K562 (cell line): ENCODE measurements around the gene PCMTD2. TPM values are rescaled to one million over a fixed set of nuclear protein-coding genes. Genes with fewer than 3 reads are reported as not detected.
A peak's percentile ranks its signal among the peaks of the same experiment; 100 is the strongest.

Source experiments
- CBX1 ChIP-seq: sonication (generic); IDR thresholded peaks from 2 replicates; pipeline ENCODE4 v1.6.1; 2016; ENCODE audit warnings: antibody characterized with exemption, low read depth, mild to moderate bottlenecking
- CBX2 ChIP-seq: fragments of 200-600 bp; sonication (generic); IDR thresholded peaks from one replicate; pipeline ENCODE4 v1.6.1; 2012; ENCODE audit warnings: mild to moderate bottlenecking, low read length, inconsistent platforms; ENCODE audit not compliant: insufficient read depth, poor library complexity, severe bottlenecking
- CBX8 ChIP-seq: fragments of 200-600 bp; sonication (generic); IDR thresholded peaks from 2 replicates; pipeline ENCODE4 v1.6.1; 2012; ENCODE audit warnings: borderline replicate concordance, mixed run types, low read depth, mild to moderate bottlenecking, moderate library complexity, mixed read lengths, low read length, control low read depth, inconsistent platforms; ENCODE audit not compliant: poor library complexity, severe bottlenecking; ENCODE audit errors: extremely low read depth
- CEBPZ ChIP-seq: fragments of 150-350 bp; IDR thresholded peaks from 2 replicates; pipeline ENCODE4 v1.6.1; 2014; ENCODE audit warnings: low read depth, mild to moderate bottlenecking, low read length, borderline replicate concordance
- ETV1 ChIP-seq: fragments of 450-650 bp; conservative IDR thresholded peaks from 2 replicates; pipeline ENCODE4 v1.6.1; 2016; ENCODE audit warnings: missing genetic modification characterization, control low read depth, low read depth, missing compliant biosample characterization
- HDGF ChIP-seq: fragments of 450-650 bp; IDR thresholded peaks from 2 replicates; pipeline ENCODE4 v1.6.1; 2016
- HOMEZ ChIP-seq: fragments of 250-450 bp; sonication (Bioruptor Pico); IDR thresholded peaks from 2 replicates; pipeline ENCODE4 v1.4.0; 2020; ENCODE audit warnings: mild to moderate bottlenecking, moderate library complexity
- JUND ChIP-seq, 2 experiments: IDR thresholded peaks; 2 replicates in 1 of 2; 3 replicates in 1 of 2; pipeline ENCODE4 v1.6.1; 2011; ENCODE audit warnings: borderline replicate concordance in 2 of 2, low read depth in 2 of 2, low read length in 2 of 2, improper control_type of control experiment in 1 of 2, missing biosample characterization in 1 of 2, missing genetic modification characterization in 1 of 2, missing genetic modification reagents in 1 of 2
- MED1 ChIP-seq: sonication (generic); formaldehyde crosslinking; IDR thresholded peaks from 2 replicates; pipeline ENCODE4 v1.8.1; 2023; ENCODE audit warnings: missing genetic modification reagents, borderline replicate concordance
- MIER1 ChIP-seq: fragments of 450-650 bp; IDR thresholded peaks from 2 replicates; pipeline ENCODE4 v1.6.1; 2016; ENCODE audit warnings: antibody characterized with exemption, mild to moderate bottlenecking, low read depth
- PRPF4 ChIP-seq: fragments of 200-400 bp; formaldehyde crosslinking; IDR thresholded peaks from one replicate; pipeline ENCODE4 v1.6.1; 2017; ENCODE audit warnings: low read length, low read depth, mild to moderate bottlenecking; ENCODE audit not compliant: insufficient read depth, poor library complexity, severe bottlenecking
- SAFB ChIP-seq: fragments of 200-400 bp; formaldehyde crosslinking; IDR thresholded peaks from 2 replicates; pipeline ENCODE4 v1.6.1; 2017; ENCODE audit warnings: low read depth, low read length, borderline replicate concordance
- SMAD4 ChIP-seq: fragments of 250-450 bp; sonication (Bioruptor Pico); conservative IDR thresholded peaks from 2 replicates; pipeline ENCODE4 v1.8.0; 2021; ENCODE audit warnings: inconsistent platforms, mild to moderate bottlenecking, moderate library complexity
- TCFL5 ChIP-seq: fragments of 250-450 bp; sonication (Bioruptor Pico); conservative IDR thresholded peaks from 2 replicates; pipeline ENCODE4 v1.6.1; 2021; ENCODE audit warnings: mild to moderate bottlenecking, moderate library complexity, matching md5 sums
- TOE1 ChIP-seq, 2 experiments: fragments of 450-650 bp in 1 of 2; sonication (generic) in 1 of 2; formaldehyde crosslinking in 1 of 2; IDR thresholded peaks; 2 replicates each; pipeline versions ENCODE4 v1.7.1 to v1.8.0; 2016 to 2022; ENCODE audit warnings: borderline replicate concordance in 2 of 2, mild to moderate bottlenecking in 2 of 2, antibody characterized with exemption in 1 of 2, inconsistent platforms in 1 of 2, low read depth in 1 of 2, missing genetic modification reagents in 1 of 2, moderate library complexity in 1 of 2
- XRCC3 ChIP-seq: fragments of 450-650 bp; IDR thresholded peaks from 2 replicates; pipeline ENCODE4 v1.6.1; 2017; ENCODE audit warnings: mild to moderate bottlenecking, moderate library complexity
- YY1 ChIP-seq, 3 experiments: IDR thresholded peaks; 2 replicates each; pipeline ENCODE4 v1.6.1; 2011; ENCODE audit warnings: low read length in 2 of 3, mild to moderate bottlenecking in 2 of 3, moderate library complexity in 2 of 3, borderline replicate concordance in 1 of 3, control low read depth in 1 of 3, low read depth in 1 of 3; ENCODE audit not compliant: insufficient read depth in 3 of 3, insufficient replicate concordance in 2 of 3, control insufficient read depth in 1 of 3, insufficient read length in 1 of 3; ENCODE audit errors: extremely low read depth in 1 of 3
- ZNF398 ChIP-seq: fragments of 250-450 bp; sonication (Bioruptor Pico); IDR thresholded peaks from 2 replicates; pipeline ENCODE4 v1.8.0; 2021; ENCODE audit warnings: moderate library complexity, mild to moderate bottlenecking, inconsistent platforms
- polyA plus RNA-seq, 8 experiments: library from polyadenylated mRNA; depleted of rRNA in 4 of 8; stranded (reverse) in 5 of 8; unstranded in 3 of 8; fragments of >200 nt; fragmentation: Nextera tagmentation in 2 of 8; fragmentation: Illumina TruSeq in 1 of 8; extraction: Ambion mirVana in 2 of 8; extraction: Trizol in 1 of 8; gene quantifications; 2 replicates each; pipeline versions ENCODE4 v1.2.1 to v1.2.3, GENCODE V29; 2011 to 2014; ENCODE audit warnings: inconsistent platforms in 1 of 8, missing spikeins in 1 of 8
- total RNA-seq, 7 experiments: library from RNA; depleted of rRNA in 6 of 7; stranded (reverse); fragments of >200 nt in 6 of 7; fragmentation: Illumina TruSeq in 2 of 7; extraction: Trizol in 2 of 7; gene quantifications; 2 replicates each; pipeline versions ENCODE4 v1.2.1 to v1.2.3, GENCODE V29; 2011 to 2021; ENCODE audit warnings: low replicate concordance in 1 of 7

Gene PCMTD2
- total and polyA plus RNA-seq, 9 of the 15 experiments (the other 6 are each of a cell fraction or from before 2014, with no cell fraction given), result 11.3 to 49.3 (median 28.4) TPM

GRCh38 chr20:64220891-64221527 lies 34.5 kb upstream of the PCMTD2 start (continued):
- no peak for TF ChIP-seq ETV1 (tag)
- TF ChIP-seq CBX1, result no peak
- TF ChIP-seq JUND (IDR thresholded peaks at IDR 0.05; ENCODE audit: borderline replicate concordance, low read depth, low read length), result peak; percentile 70
- peak; percentile 23; the same call in 1 of the 3 replicates for TF ChIP-seq JUND (tag; IDR thresholded peaks at IDR 0.05; ENCODE audit: borderline replicate concordance, low read depth, low read length)
- peak; percentile 57; the same call in 1 of the 2 replicates for TF ChIP-seq TOE1 (IDR thresholded peaks at IDR 0.05; ENCODE audit: borderline replicate concordance)
- no peak for TF ChIP-seq TOE1 (CRISPR knock-in tag; IDR thresholded peaks at IDR 0.05; ENCODE audit: borderline replicate concordance, low read depth)
- TF ChIP-seq MED1, result no peak
- TF ChIP-seq YY1 (IDR thresholded peaks at IDR 0.05; ENCODE audit: borderline replicate concordance in 1 of 3, control insufficient read depth in 1 of 3, extremely low read depth in 1 of 3, insufficient read depth in 3 of 3, insufficient read length in 1 of 3, insufficient replicate concordance in 2 of 3, low read depth in 1 of 3, low read length in 2 of 3), result peak in 1 of 3 experiments; percentile 36
- TF ChIP-seq XRCC3, result no peak
- TF ChIP-seq ZNF398 (CRISPR knock-in tag), result no peak
- no peak for TF ChIP-seq TCFL5
- TF ChIP-seq CEBPZ, result no peak
- TF ChIP-seq HOMEZ, result no peak
- TF ChIP-seq SMAD4 (CRISPR knock-in tag), result peak; percentile 95
- TF ChIP-seq HDGF, result no peak
- no peak for TF ChIP-seq MIER1
- no peak for TF ChIP-seq SAFB
- no peak for TF ChIP-seq CBX2
- TF ChIP-seq PRPF4, result no peak
- no peak for TF ChIP-seq CBX8
